C4-2B (cell line): ENCODE results near the gene HECW1.

Source experiments
- H3K27ac ChIP-seq: fragments of 450-650 bp; 2 replicates; pipeline ENCODE4 v1.5.1; 2017
- ZFX ChIP-seq: fragments of 450-650 bp; IDR thresholded peaks from 2 replicates; pipeline ENCODE4 v1.6.1; 2017
- TF ChIP-seq, protein P1 (sequence below): fragments of 450-650 bp; conservative IDR thresholded peaks from 2 replicates; pipeline ENCODE4 v1.5.1; 2017; ENCODE audit warnings: mild to moderate bottlenecking

The HECW1 gene

DNA sequence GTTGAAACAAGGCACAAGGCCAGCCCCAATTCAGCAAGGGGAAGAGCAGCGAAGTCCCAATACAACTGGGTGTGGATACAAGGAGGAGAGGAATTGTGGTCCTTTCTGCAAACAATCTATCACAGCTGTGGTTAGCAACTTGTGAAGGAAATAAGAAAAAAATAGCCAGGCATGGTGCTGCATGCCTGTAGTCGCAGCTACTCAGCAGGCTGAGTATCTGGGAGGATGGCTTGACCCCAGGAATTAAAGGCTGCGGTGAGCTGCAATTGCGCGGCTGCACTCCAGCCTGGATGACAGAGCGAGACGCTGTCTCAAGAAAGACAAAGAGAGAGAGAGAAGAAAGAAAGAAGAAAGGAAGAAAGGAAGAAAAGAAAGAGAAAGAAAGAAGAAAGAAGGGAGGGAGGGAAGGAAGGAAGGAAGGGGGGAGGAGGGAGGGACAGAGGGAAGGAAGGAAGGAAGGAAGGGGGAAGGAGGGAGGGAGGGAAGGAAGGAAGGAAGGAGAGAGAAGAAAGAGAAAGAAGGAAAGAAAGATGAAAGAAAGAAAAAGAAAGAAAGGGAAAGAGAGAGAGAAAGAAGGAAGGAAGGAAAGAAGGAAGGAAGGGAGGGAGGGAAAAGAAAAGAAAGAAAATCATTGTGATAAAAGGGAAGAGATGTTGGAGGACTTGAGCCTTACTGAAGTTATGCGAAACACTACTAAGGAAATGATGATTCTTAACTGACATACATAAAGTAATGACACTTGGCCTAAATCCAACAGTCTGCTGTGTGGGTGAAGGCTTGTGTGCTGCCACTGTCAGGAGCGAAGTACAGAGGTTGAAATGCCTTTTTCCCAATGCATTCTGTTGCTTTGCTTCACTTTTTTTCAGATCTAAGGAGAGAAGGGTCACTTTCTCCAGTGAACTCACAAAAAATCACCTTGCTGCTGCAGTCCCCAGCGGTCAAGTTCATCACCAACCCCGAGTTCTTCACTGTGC lies 353.4 kb downstream of the HECW1 start:
- TF ChIP-seq ZFX = no peak
- TF ChIP-seq, protein P1, sequence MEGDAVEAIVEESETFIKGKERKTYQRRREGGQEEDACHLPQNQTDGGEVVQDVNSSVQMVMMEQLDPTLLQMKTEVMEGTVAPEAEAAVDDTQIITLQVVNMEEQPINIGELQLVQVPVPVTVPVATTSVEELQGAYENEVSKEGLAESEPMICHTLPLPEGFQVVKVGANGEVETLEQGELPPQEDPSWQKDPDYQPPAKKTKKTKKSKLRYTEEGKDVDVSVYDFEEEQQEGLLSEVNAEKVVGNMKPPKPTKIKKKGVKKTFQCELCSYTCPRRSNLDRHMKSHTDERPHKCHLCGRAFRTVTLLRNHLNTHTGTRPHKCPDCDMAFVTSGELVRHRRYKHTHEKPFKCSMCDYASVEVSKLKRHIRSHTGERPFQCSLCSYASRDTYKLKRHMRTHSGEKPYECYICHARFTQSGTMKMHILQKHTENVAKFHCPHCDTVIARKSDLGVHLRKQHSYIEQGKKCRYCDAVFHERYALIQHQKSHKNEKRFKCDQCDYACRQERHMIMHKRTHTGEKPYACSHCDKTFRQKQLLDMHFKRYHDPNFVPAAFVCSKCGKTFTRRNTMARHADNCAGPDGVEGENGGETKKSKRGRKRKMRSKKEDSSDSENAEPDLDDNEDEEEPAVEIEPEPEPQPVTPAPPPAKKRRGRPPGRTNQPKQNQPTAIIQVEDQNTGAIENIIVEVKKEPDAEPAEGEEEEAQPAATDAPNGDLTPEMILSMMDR = no peak
- no peak overlapping the region for H3K27ac ChIP-seq

DNA sequence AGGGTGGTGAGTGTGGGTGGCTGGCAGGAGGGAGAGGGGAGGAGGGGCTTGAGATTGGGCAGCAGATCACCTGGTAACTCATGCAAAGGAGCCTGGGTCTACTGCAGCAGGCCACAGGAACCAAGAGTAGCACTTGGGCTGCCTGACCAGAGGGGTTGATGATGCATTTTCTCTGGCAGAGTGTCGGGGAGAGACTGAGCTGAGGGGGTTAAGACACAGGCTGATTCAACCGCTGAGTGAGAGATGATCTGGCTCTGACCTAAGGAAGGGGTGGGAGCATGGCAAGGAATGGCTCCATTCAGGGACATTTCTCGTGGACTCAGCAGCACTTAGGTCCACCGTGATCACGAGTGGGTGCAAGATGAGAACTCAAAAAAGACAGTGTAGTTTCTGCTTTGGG lies 355.0 kb downstream of the HECW1 start:
- H3K27ac ChIP-seq = no peak overlapping the region
- TF ChIP-seq, protein P1 = no peak
- TF ChIP-seq ZFX = no peak

DNA sequence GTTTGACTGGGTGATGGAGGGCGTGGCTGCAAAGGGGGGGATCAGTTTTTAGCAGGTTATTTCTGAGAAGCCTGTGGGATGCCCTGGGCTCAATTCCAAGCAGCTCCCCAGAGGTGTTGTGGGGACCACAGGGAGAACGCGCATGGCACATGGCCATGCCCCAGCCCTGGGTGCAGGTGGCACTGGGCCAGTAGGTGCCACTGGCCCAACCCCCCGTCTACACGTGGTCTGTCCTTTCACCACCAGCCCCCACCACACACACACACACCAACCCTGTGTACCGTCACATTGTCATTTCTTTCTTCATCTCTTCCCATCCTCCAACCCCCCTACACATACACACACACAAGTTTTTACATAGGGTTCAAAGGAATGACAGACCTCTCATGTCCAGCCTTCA lies 355.4 kb downstream of the HECW1 start:
- TF ChIP-seq, protein P1 = no peak
- TF ChIP-seq ZFX = no peak

DNA sequence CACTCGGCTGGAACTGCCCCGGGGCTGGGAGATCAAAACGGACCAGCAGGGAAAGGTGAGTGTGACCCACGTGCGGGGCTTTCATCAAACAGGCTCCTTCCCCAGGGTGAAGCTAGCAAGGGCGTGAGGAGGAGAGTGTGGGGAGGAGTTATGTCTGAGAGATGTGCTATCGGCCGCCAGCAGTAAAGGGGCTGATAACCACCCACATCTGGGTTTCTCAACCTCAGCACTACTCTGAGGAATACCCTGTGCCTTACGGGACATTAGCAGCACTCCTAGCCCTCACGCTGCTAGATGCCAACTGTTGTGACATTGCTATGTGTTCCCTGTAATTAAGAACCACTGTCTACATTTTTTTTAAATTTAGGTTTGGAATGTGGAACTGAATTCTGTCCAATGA lies 356.6 kb downstream of the HECW1 start:
- H3K27ac ChIP-seq = no peak overlapping the region
- TF ChIP-seq, protein P1 = no peak
- TF ChIP-seq ZFX = no peak

More for the DNA sequence above, 355.4 kb downstream of the HECW1 start:
- no peak overlapping the region for H3K27ac ChIP-seq

DNA sequence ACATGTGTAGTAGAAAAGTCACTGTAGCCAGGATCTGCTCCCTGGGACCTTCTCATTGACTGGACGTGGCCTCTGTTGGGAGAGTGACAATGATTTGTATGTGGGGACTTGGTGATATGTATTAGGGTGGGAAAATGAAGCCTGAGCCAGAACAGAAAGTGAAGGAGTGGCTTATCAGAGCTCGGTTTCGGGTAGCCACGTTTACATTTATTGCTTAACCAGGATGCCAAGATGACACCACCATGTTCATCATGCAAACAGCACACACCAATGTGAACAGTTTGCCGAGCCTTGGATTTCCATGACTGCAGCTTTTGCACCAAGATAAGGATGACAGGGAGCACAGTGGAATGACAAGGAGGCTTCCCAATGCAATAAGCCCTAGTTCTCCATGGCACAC lies 357.7 kb downstream of the HECW1 start:
- no peak for TF ChIP-seq ZFX
- TF ChIP-seq, protein P1 = no peak
- H3K27ac ChIP-seq = no peak overlapping the region

DNA sequence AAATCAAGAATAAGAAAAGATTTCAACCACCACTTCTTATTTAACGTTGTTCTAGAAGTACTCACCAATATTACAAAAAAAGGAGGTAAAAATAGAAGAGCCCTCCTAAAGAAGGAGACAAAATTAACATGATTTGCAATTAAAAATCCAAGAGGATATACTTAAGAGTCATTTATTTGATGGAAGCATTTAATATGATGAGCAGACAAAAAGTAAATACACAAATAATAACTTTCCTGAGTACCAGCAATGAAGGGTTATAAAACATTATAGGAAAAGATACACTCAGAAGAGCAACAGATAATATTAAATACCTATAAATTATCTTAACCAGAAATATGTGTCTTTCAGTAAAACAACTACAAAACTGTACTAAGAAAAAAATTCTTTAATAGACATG lies 363.5 kb downstream of the HECW1 start:
- no peak overlapping the region for H3K27ac ChIP-seq
- TF ChIP-seq, protein P1 = no peak
- no peak for TF ChIP-seq ZFX

DNA sequence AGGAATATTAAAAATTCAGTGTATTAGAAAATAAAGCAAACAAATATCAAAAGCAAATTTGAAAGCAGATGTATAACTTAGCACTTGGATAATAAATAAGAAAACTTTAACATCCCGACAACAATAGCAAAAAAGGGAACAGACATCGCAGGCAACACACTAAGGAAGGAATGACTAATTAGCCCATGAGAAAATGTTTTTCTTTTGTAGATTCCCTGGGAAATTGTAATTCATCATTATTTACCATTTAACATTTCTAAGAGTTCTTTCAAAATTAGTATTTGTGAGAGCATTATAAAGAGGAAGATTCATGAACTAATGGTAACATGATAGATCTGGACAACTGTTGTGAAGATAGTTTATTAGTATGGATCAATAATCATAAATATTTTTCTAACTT lies 364.4 kb downstream of the HECW1 start:
- TF ChIP-seq ZFX = no peak
- no peak overlapping the region for H3K27ac ChIP-seq
